Left lung (tissue), 10 donors: ENCODE results near the gene CALML5. TPM values are rescaled to one million over a fixed set of nuclear protein-coding genes. Genes with fewer than 3 reads are reported as not detected.

Source experiments
- ATAC-seq: fragments of 200-7000 bp; cut with Tn5 transposase; one replicate; pipeline ENCODE4 v1.9.1; 2020; ENCODE audit warnings: moderate library complexity
- DNase-seq, 4 donors: peaks; one replicate each; pipeline ENCODE4 v3.0.0-alpha.2; 2013 to 2020
- H3K27ac ChIP-seq, 2 donors: fragments of 200-600 bp; sonication (generic) in 1 of 2; one replicate each; pipeline versions ENCODE4 v1.5.0 to v1.8.0; 2020 to 2021
- H3K27me3 ChIP-seq, 2 donors: fragments of 200-600 bp; sonication (generic) in 1 of 2; one replicate each; pipeline versions ENCODE4 v1.5.0 to v1.8.0; 2020 to 2021
- H3K36me3 ChIP-seq, 2 donors: fragments of 200-600 bp; sonication (generic) in 1 of 2; one replicate each; pipeline versions ENCODE4 v1.5.0 to v1.8.0; 2020 to 2021
- H3K4me1 ChIP-seq, 2 donors: fragments of 200-600 bp; one replicate each; pipeline ENCODE4 v1.8.0; 2021
- H3K4me3 ChIP-seq, 2 donors: fragments of 200-600 bp; sonication (generic) in 1 of 2; one replicate each; pipeline versions ENCODE4 v1.5.0 to v1.8.0; 2020 to 2021; ENCODE audit warnings: mild to moderate bottlenecking in 1 of 2
- H3K9me3 ChIP-seq, 2 donors: fragments of 200-600 bp; sonication (generic) in 1 of 2; one replicate each; pipeline versions ENCODE4 v1.5.0 to v1.8.0; 2020 to 2021
- CTCF ChIP-seq, 2 donors: fragments of 200-600 bp; sonication (generic) in 1 of 2; IDR thresholded peaks; one replicate each; pipeline versions ENCODE4 v1.5.0 to v1.8.0; 2021; ENCODE audit warnings: antibody characterized with exemption in 2 of 2
- intact Hi-C, 2 donors: fragments of 100-400 bp; cut with DNase I; formaldehyde crosslinking; loops; one replicate each; pipeline versions ENCODE4 v1.11.2 to v1.14.2; 2022
- polyA plus RNA-seq, 6 donors: library from polyadenylated mRNA; unstranded; fragments of 120-200 nt; gene quantifications; one replicate each; pipeline ENCODE4 v1.2.1, GENCODE V29; 2013; ENCODE audit not compliant: insufficient read length in 6 of 6
- total RNA-seq, 2 donors: library from RNA; stranded (reverse); fragmentation: NEBNext Ultra II Directional; extraction: Animal tissue kit (Norgen Biotek cat#: 25700); gene quantifications; one replicate each; pipeline ENCODE4 v1.2.1, GENCODE V29; 2021
- donor health status: DM: no; HTN: yes; CAD: no.
- donor health status: DM: no; HTN: no; CAD: no.

The CALML5 gene
- total and polyA plus RNA-seq, 8 donors, result not detected

- peaks cover 0 to 6% of the 10 kb centered on the region in 2 donors for H3K4me1 ChIP-seq
- peak in 1 of 4 donors; percentile 1 for DNase-seq
- H3K9me3 ChIP-seq, result no peaks in the 10 kb centered on the region
- no peaks in the 10 kb centered on the region for H3K36me3 ChIP-seq
- no peak overlapping the region for H3K27ac ChIP-seq
- intact Hi-C loops, result no loop called here
- no peak for ATAC-seq
- H3K4me3 ChIP-seq, result no peak overlapping the region
- no peaks in the 10 kb centered on the region for H3K27me3 ChIP-seq
- TF ChIP-seq CTCF (IDR thresholded peaks at IDR 0.05), result no peak
Measured at GRCh38 chr10:5530412-5530806, 31.0 kb upstream of the CALML5 start.

GRCh38 chr10:5529702-5530411, 30.5 kb upstream of the CALML5 start:
- no peaks in the 10 kb centered on the region for H3K9me3 ChIP-seq
- no peak overlapping the region for H3K27ac ChIP-seq
- H3K4me1 ChIP-seq, result peaks cover 0 to 2% of the 10 kb centered on the region in 2 donors
- ATAC-seq (no peak), DNase-seq (peak in 1 of 4 donors; percentile 4)
- no peak overlapping the region for H3K4me3 ChIP-seq
- TF ChIP-seq CTCF (IDR thresholded peaks at IDR 0.05), result no peak
- H3K36me3 ChIP-seq, result no peaks in the 10 kb centered on the region
- intact Hi-C loops, result no loop called here
- H3K27me3 ChIP-seq, result no peaks in the 10 kb centered on the region

- H3K4me1 ChIP-seq, result no peaks in the 10 kb centered on the region
- no peaks in the 10 kb centered on the region for H3K9me3 ChIP-seq
- no peak overlapping the region for H3K4me3 ChIP-seq
- DNase-seq (peak in 1 of 4 donors; percentile 25), ATAC-seq (no peak)
- no peak overlapping the region for H3K27ac ChIP-seq
- no peaks in the 10 kb centered on the region for H3K27me3 ChIP-seq
- intact Hi-C loops, result no loop called here
- TF ChIP-seq CTCF (IDR thresholded peaks at IDR 0.05), result no peak
- no peaks in the 10 kb centered on the region for H3K36me3 ChIP-seq
Measured at GRCh38 chr10:5528989-5529701, 29.8 kb upstream of the CALML5 start.

- Histone ChIP-seq H3K27ac (no peak overlapping the region), H3K36me3 (no peaks in the 10 kb centered on the region), H3K4me3 (no peak overlapping the region), H3K4me1 (no peaks in the 10 kb centered on the region), H3K27me3 (no peaks in the 10 kb centered on the region), H3K9me3 (no peaks in the 10 kb centered on the region)
- intact Hi-C loops, result no loop called here
- no peak for TF ChIP-seq CTCF (IDR thresholded peaks at IDR 0.05)
- DNase-seq (peak in 1 of 4 donors; percentile 21), ATAC-seq (no peak)
Measured at GRCh38 chr10:5527332-5528200, 28.2 kb upstream of the CALML5 start.
